A673 (cell line): Measurements from ENCODE around the gene RASL11B. TPM values are rescaled to one million over a fixed set of nuclear protein-coding genes. Genes with fewer than 3 reads are reported as not detected.

Experiments
- BruUV-seq: library from RNA; stranded (reverse); fragments of 400-500 nt; replicated peaks from 2 replicates; lab custom pipeline; 2021; lab: Mats Ljungman, UMichigan
- CTCF ChIA-PET: fragments of 300-600 bp; sonication (Branson Sonifier 250); formaldehyde crosslinking; loops from one replicate; lab custom pipeline; 2022; ENCODE audit warnings: antibody characterized with exemption; lab: Charles Lee
- POLR2A ChIA-PET: fragments of 300-600 bp; sonication (Branson Sonifier 250); formaldehyde crosslinking; loops from one replicate; lab custom pipeline; 2022; ENCODE audit warnings: antibody characterized with exemption; ENCODE audit not compliant: low non-redundant PET; lab: Charles Lee
- DNase-seq: peaks from one replicate; pipeline ENCODE4 v3.0.0-alpha.2; 2015; ENCODE audit warnings: low spot score
- H3K27ac ChIP-seq: fragments of 200-600 bp; sonication (generic); 2 replicates; pipeline ENCODE4 v1.5.1; 2016; ENCODE audit warnings: mixed run types, low read depth, mild to moderate bottlenecking, mixed read lengths, antibody characterized with exemption, low read length; ENCODE audit not compliant: poor library complexity, severe bottlenecking
- H3K27me3 ChIP-seq: fragments of 200-600 bp; sonication (generic); replicated peaks from 2 replicates; pipeline ENCODE4 v1.6.1; 2017; ENCODE audit warnings: mixed run types, low read depth, mild to moderate bottlenecking, mixed read lengths, antibody characterized with exemption, low read length; ENCODE audit not compliant: insufficient read depth, poor library complexity
- H3K36me3 ChIP-seq: fragments of 200-600 bp; sonication (generic); 2 replicates; pipeline ENCODE4 v1.6.1; 2016; ENCODE audit warnings: mixed run types, mild to moderate bottlenecking, mixed read lengths, antibody characterized with exemption, low read length; ENCODE audit not compliant: insufficient read depth, poor library complexity, severe bottlenecking
- H3K4me1 ChIP-seq: fragments of 200-600 bp; sonication (generic); 2 replicates; pipeline ENCODE4 v1.6.1; 2017; ENCODE audit warnings: mixed run types, mild to moderate bottlenecking, mixed read lengths, antibody characterized with exemption, low read length; ENCODE audit not compliant: insufficient read depth, poor library complexity, severe bottlenecking
- H3K4me3 ChIP-seq: fragments of 200-600 bp; sonication (generic); 2 replicates; pipeline ENCODE4 v1.5.1; 2016; ENCODE audit warnings: low read depth, mixed run types, mild to moderate bottlenecking, mixed read lengths, low read length; ENCODE audit not compliant: poor library complexity, severe bottlenecking
- H3K9me3 ChIP-seq: fragments of 200-600 bp; sonication (generic); 2 replicates; pipeline ENCODE4 v1.6.1; 2016; ENCODE audit warnings: mixed run types, low read depth, mild to moderate bottlenecking, mixed read lengths, antibody characterized with exemption, low read length; ENCODE audit not compliant: poor library complexity, severe bottlenecking
- EZH2 ChIP-seq: fragments of 200-600 bp; sonication (generic); IDR thresholded peaks from 2 replicates; pipeline ENCODE4 v1.6.1; 2017; ENCODE audit warnings: borderline replicate concordance, low read depth, mild to moderate bottlenecking, mixed read lengths, antibody characterized with exemption, low read length; ENCODE audit not compliant: poor library complexity, severe bottlenecking
- intact Hi-C: fragments of 100-400 bp; cut with micrococcal nuclease; formaldehyde crosslinking; loops from one replicate; pipeline ENCODE4 v1.10.0; 2022; ENCODE audit not compliant: unreplicated experiment
- total RNA-seq: library from RNA; stranded (reverse); gene quantifications from 2 replicates; pipeline ENCODE4 v1.2.3, GENCODE V29; 2021
- TF ChIP-seq, protein P1 (sequence below): fragments of 300-800, 200-600 bp; sonication (generic); conservative IDR thresholded peaks from 2 replicates; pipeline ENCODE4 v1.5.1; 2017; ENCODE audit warnings: low read depth, mild to moderate bottlenecking, antibody characterized with exemption, low read length, moderate library complexity, mixed read lengths

The RASL11B gene
- total RNA-seq, 1 experiment from 2014 or later = 0.67 TPM

DNA sequence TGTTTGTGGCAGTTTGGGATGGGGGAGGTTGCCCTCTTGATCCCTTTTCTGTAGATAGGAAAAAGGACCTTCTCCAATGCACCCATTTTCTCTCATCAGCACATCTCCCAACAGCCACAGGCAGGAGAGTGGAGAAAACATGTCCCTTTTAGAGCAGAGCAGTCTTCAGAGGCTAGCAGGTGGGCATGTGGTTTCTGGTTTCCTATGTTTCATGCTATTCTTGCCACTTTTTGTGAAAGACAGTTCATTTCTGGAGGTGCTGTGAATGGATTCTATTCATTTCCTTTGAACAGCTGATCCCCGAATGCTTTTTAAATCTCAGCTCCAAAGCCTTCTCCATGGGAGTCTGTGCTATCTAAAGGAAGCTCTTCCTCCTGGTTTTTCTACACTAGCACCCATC, 18.9 kb downstream of the RASL11B start:
- Histone ChIP-seq H3K27ac (no peak overlapping the region), H3K9me3 (no peaks in the 10 kb centered on the region), H3K4me3 (no peak overlapping the region), H3K27me3 (no peaks in the 10 kb centered on the region), H3K4me1 (no peaks in the 10 kb centered on the region), H3K36me3 (no peaks in the 10 kb centered on the region)
- intact Hi-C loops = no loop called here
- BruUV-seq = no TSS peak
- no peak for DNase-seq
- CTCF ChIA-PET = no interaction called here
- TF ChIP-seq EZH2 = no peak
- TF ChIP-seq, protein P1, sequence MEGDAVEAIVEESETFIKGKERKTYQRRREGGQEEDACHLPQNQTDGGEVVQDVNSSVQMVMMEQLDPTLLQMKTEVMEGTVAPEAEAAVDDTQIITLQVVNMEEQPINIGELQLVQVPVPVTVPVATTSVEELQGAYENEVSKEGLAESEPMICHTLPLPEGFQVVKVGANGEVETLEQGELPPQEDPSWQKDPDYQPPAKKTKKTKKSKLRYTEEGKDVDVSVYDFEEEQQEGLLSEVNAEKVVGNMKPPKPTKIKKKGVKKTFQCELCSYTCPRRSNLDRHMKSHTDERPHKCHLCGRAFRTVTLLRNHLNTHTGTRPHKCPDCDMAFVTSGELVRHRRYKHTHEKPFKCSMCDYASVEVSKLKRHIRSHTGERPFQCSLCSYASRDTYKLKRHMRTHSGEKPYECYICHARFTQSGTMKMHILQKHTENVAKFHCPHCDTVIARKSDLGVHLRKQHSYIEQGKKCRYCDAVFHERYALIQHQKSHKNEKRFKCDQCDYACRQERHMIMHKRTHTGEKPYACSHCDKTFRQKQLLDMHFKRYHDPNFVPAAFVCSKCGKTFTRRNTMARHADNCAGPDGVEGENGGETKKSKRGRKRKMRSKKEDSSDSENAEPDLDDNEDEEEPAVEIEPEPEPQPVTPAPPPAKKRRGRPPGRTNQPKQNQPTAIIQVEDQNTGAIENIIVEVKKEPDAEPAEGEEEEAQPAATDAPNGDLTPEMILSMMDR = no peak
- POLR2A ChIA-PET = no interaction called here

DNA sequence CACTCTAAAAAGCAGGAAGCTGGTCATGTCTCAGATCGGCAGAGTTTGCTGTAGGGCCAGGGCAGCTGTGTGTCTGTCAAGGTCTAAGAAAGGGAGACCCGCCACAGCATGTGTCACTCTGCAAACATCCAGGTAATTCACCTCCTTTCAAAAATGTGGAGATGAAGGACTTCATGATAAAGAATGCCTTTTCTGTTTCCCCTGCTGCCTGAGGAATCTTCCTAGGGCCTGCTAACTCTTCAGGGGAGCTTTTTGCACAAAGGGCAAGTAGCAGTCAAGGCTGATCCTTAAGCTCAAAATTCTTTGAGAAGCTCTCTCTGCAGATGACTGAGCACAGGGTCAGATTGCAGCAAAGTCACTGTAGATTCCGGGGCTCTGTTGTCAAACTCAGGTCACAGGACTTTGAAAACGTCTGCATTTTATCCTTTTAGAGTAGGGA, 21.1 kb downstream of the RASL11B start:
- Histone ChIP-seq H3K36me3 (no peaks in the 10 kb centered on the region), H3K4me3 (no peak overlapping the region), H3K9me3 (no peaks in the 10 kb centered on the region), H3K27ac (no peak overlapping the region), H3K4me1 (no peaks in the 10 kb centered on the region), H3K27me3 (no peaks in the 10 kb centered on the region)
- BruUV-seq = no TSS peak
- ChIA-PET CTCF (no interaction called here), POLR2A (no interaction called here)
- no peak for DNase-seq
- intact Hi-C loops = no loop called here
- TF ChIP-seq, protein P1 = no peak
- no peak for TF ChIP-seq EZH2

DNA sequence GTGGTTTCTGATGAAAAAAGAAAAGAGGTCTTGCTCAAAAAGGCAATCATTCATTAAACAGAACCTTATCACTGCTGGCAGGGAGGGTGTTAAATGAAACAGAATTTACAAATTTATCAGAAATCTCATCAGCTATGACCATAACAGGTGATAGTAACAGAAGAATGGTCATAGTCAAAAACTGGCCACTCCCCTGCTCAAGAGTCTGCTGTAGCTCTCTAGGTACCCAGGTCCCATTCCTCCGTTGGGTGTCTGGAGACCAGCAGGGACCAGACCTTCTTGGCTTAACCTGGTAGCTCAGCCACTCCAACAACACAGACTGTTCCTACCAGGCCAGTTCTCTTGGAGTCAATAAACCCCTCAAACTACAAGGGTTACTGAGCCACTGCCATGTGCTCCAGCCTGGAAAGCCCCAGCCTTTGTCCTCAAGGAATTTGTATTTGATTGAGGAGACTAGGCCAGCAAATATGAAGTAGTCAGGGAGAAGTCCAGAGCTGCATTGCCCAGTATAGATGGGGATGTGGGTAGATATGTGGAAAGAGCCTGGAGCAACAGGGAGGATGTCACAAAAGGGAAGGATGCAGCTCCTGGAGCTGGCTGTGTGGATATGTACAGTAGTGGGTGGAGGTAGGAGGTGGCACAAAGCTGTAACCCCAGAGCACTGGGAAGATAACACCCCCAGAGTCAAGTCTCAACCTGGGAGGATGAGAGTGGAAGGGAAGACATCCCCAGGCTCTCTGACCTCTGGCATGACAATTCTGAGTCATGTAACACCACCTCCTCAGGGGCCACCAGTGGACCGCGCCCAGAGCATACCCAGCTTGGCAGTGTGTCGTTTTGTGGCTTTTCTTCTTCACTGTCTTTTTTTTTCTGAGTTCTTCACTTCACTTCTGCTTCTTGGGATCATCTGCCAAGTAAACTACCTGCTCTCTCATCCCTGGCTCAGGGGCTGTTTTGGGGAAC, 21.9 kb downstream of the RASL11B start:
- no peaks in the 10 kb centered on the region for H3K36me3 ChIP-seq
- intact Hi-C loops = no loop called here
- ChIA-PET POLR2A (no interaction called here), CTCF (no interaction called here)
- H3K9me3 ChIP-seq = no peaks in the 10 kb centered on the region
- no peaks in the 10 kb centered on the region for H3K4me1 ChIP-seq
- H3K27me3 ChIP-seq = no peaks in the 10 kb centered on the region
- no peak overlapping the region for H3K4me3 ChIP-seq
- no peak overlapping the region for H3K27ac ChIP-seq
- no TSS peak for BruUV-seq
- TF ChIP-seq EZH2 = no peak
- TF ChIP-seq, protein P1 = no peak
- no peak for DNase-seq
